ENCODE data around the gene ALPL.

DNA sequence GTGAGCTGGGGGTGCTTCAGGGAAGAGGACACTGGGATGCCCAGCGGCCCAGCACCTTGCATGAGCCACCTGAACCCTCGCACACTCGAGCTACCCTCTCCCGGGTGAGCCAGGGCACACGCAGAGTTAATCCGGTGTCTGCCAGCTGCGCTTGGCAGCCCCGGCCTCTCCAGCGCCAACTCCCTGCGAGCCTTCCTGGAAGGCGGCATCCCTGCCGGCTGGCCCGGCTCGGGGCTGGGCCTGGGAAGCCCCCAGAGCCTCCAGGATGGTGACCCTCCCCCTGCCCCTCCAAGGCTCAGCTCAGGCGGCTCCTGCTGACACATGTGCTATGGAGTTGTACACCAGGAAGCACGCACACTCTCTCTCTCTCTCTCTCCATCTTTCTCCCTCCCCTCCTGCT lies 111.3 kb downstream of the ALPL start:
- TF ChIP-seq, protein P1, sequence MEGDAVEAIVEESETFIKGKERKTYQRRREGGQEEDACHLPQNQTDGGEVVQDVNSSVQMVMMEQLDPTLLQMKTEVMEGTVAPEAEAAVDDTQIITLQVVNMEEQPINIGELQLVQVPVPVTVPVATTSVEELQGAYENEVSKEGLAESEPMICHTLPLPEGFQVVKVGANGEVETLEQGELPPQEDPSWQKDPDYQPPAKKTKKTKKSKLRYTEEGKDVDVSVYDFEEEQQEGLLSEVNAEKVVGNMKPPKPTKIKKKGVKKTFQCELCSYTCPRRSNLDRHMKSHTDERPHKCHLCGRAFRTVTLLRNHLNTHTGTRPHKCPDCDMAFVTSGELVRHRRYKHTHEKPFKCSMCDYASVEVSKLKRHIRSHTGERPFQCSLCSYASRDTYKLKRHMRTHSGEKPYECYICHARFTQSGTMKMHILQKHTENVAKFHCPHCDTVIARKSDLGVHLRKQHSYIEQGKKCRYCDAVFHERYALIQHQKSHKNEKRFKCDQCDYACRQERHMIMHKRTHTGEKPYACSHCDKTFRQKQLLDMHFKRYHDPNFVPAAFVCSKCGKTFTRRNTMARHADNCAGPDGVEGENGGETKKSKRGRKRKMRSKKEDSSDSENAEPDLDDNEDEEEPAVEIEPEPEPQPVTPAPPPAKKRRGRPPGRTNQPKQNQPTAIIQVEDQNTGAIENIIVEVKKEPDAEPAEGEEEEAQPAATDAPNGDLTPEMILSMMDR (conservative IDR thresholded peaks at IDR 0.05 in 1 of 2, IDR thresholded peaks at IDR 0.05 in 1 of 2; ENCODE audit: low read depth in 1 of 2, low read length in 2 of 2) = no peak
- no peak for TF ChIP-seq EZH2 (IDR thresholded peaks at IDR 0.05; ENCODE audit: low read length, missing control alignments)

All from fibroblast of lung (primary cell).